MCF 10A (cell line): Measurements from ENCODE around the gene MEF2A. TPM values are rescaled to one million over a fixed set of nuclear protein-coding genes. Genes with fewer than 3 reads are reported as not detected.

ENCODE experiments used
- BruUV-seq: library from RNA; stranded (reverse); fragments of 400-500 nt; replicated peaks from 2 replicates; lab custom pipeline; 2021; lab: Mats Ljungman, UMichigan
- CTCF ChIA-PET: fragments of 300-600 bp; sonication (Branson Sonifier 250); formaldehyde crosslinking; extraction: SDS; loops from one replicate; lab custom pipeline; 2021; ENCODE audit warnings: antibody characterized with exemption, inconsistent platforms; lab: Yijun Ruan, JAX
- POLR2A ChIA-PET: fragments of 300-600, 350-650 bp; sonication (Branson Sonifier 250); formaldehyde crosslinking; extraction: SDS; loops from one replicate; lab custom pipeline; 2020; ENCODE audit warnings: antibody characterized with exemption, inconsistent platforms; lab: Yijun Ruan, JAX
- DNase-seq: peaks from one replicate; pipeline ENCODE4 v3.0.0-alpha.2; 2018; ENCODE audit not compliant: unreplicated experiment
- H3K27ac Mint-ChIP-seq: one replicate; pipeline ENCODE4 v1.8.0; 2022; ENCODE audit warnings: mild to moderate bottlenecking, low read depth, mixed read lengths; ENCODE audit not compliant: unreplicated experiment
- H3K27me3 Mint-ChIP-seq: one replicate; pipeline ENCODE4 v1.8.0; 2022; ENCODE audit warnings: mixed read lengths; ENCODE audit not compliant: insufficient read depth, unreplicated experiment
- H3K36me3 Mint-ChIP-seq: one replicate; pipeline ENCODE4 v1.8.0; 2022; ENCODE audit warnings: mild to moderate bottlenecking, moderate library complexity, mixed read lengths; ENCODE audit not compliant: insufficient read depth, unreplicated experiment
- H3K4me1 Mint-ChIP-seq: one replicate; pipeline ENCODE4 v1.8.0; 2022; ENCODE audit warnings: mixed read lengths; ENCODE audit not compliant: insufficient read depth, unreplicated experiment
- H3K4me3 Mint-ChIP-seq: one replicate; pipeline ENCODE4 v1.8.0; 2022; ENCODE audit warnings: mild to moderate bottlenecking, moderate library complexity, mixed read lengths; ENCODE audit not compliant: unreplicated experiment
- H3K9me3 Mint-ChIP-seq: one replicate; pipeline ENCODE4 v1.8.0; 2022; ENCODE audit warnings: mixed read lengths; ENCODE audit not compliant: unreplicated experiment
- CTCF ChIP-seq: fragments of 200-600 bp; IDR thresholded peaks from one replicate; pipeline ENCODE4 v1.8.0; 2022; ENCODE audit warnings: antibody characterized with exemption, mild to moderate bottlenecking; ENCODE audit not compliant: unreplicated experiment
- intact Hi-C: fragments of 100-400 bp; cut with micrococcal nuclease; formaldehyde crosslinking; loops from 2 replicates; pipeline ENCODE4 v1.14.1; 2022
- total RNA-seq: library from RNA; stranded (reverse); gene quantifications from 2 replicates; pipeline ENCODE4 v1.2.3, GENCODE V29; 2022

Gene MEF2A
- total RNA-seq, 1 experiment from 2014 or later = 52.9 TPM

GRCh38 chr15:99722406-99722805 lies 156.6 kb downstream of the MEF2A start:
- ChIA-PET POLR2A (interaction anchor here (0.6 kb wide), 1 partner anchor 9 kb away, joined by 3 read pairs; no protein-coding TSS in a partner anchor), CTCF (no interaction called here)
- peaks cover 9% of the 10 kb centered on the region for H3K4me1 Mint-ChIP-seq
- peaks cover 15% of the 10 kb centered on the region for H3K36me3 Mint-ChIP-seq
- H3K27me3 Mint-ChIP-seq = no peaks in the 10 kb centered on the region
- intact Hi-C loops = no loop called here
- no peak for DNase-seq
- H3K9me3 Mint-ChIP-seq = no peaks in the 10 kb centered on the region
- H3K27ac Mint-ChIP-seq = no peak overlapping the region
- TF ChIP-seq CTCF = no peak
- H3K4me3 Mint-ChIP-seq = no peak overlapping the region
- BruUV-seq = no TSS peak

- Mint-ChIP-seq H3K36me3 (peaks cover 18% of the 10 kb centered on the region), H3K9me3 (no peaks in the 10 kb centered on the region), H3K4me1 (peaks cover 6% of the 10 kb centered on the region), H3K27me3 (no peaks in the 10 kb centered on the region), H3K4me3 (no peak overlapping the region), H3K27ac (no peak overlapping the region)
- DNase-seq = no peak
- TF ChIP-seq CTCF = no peak
- intact Hi-C loops = no loop called here
- no TSS peak for BruUV-seq
- CTCF ChIA-PET = no interaction called here
- POLR2A ChIA-PET = no interaction called here
Observed at GRCh38 chr15:99726333-99726732, 160.5 kb downstream of the MEF2A start.

- CTCF ChIA-PET = interaction anchor here (0.6 kb wide), 1 partner anchor 780 kb away, joined by 3 read pairs; no protein-coding TSS in a partner anchor
- no peak for TF ChIP-seq CTCF
- Mint-ChIP-seq H3K4me3 (no peak overlapping the region), H3K27ac (no peak overlapping the region), H3K36me3 (peaks cover 15% of the 10 kb centered on the region), H3K4me1 (peaks cover 13% of the 10 kb centered on the region), H3K27me3 (no peaks in the 10 kb centered on the region), H3K9me3 (no peaks in the 10 kb centered on the region)
- BruUV-seq = no TSS peak
- POLR2A ChIA-PET = no interaction called here
- intact Hi-C loops = no loop called here
- no peak for DNase-seq
Observed at GRCh38 chr15:99727330-99727729, 161.5 kb downstream of the MEF2A start.

- no peak for DNase-seq
- no peak overlapping the region for H3K4me3 Mint-ChIP-seq
- no peaks in the 10 kb centered on the region for H3K27me3 Mint-ChIP-seq
- BruUV-seq = no TSS peak
- no peak overlapping the region for H3K27ac Mint-ChIP-seq
- ChIA-PET POLR2A (no interaction called here), CTCF (interaction anchor here (0.6 kb wide), 1 partner anchor 781 kb away, joined by 3 read pairs; no protein-coding TSS in a partner anchor)
- TF ChIP-seq CTCF = no peak
- no peaks in the 10 kb centered on the region for H3K9me3 Mint-ChIP-seq
- H3K4me1 Mint-ChIP-seq = peaks cover 14% of the 10 kb centered on the region
- peaks cover 15% of the 10 kb centered on the region for H3K36me3 Mint-ChIP-seq
- intact Hi-C loops = no loop called here
Observed at GRCh38 chr15:99727733-99728132, 161.9 kb downstream of the MEF2A start.
